NCI-H1417 (cell line): ENCODE data around the gene ZCCHC24.
A peak's percentile ranks its signal among the peaks of the same experiment; 100 is the strongest.

Experiments
- DNase-seq, 3 experiments: peaks; one replicate each; lab custom pipeline; 2025; lab: John Stamatoyannopoulos, UW

ZCCHC24 gene

GRCh38 chr10:79410315-79411094, 34.9 kb downstream of the ZCCHC24 start:
- no peak for DNase-seq

GRCh38 chr10:79409726-79410085, 35.7 kb downstream of the ZCCHC24 start:
- DNase-seq: no peak

GRCh38 chr10:79409038-79409725, 36.2 kb downstream of the ZCCHC24 start:
- no peak for DNase-seq

- no peak for DNase-seq
Observed at GRCh38 chr10:79407811-79408795, 37.3 kb downstream of the ZCCHC24 start.

GRCh38 chr10:79407423-79407796, 38.0 kb downstream of the ZCCHC24 start:
- no peak for DNase-seq

GRCh38 chr10:79406683-79407422, 38.6 kb downstream of the ZCCHC24 start:
- peak in 1 of 3 experiments; percentile 10 for DNase-seq

- no peak for DNase-seq
Observed at GRCh38 chr10:79405995-79406515, 39.4 kb downstream of the ZCCHC24 start.

GRCh38 chr10:79405221-79405994, 40.0 kb downstream of the ZCCHC24 start:
- DNase-seq: peak in 2 of 3 experiments; percentile 24 to 27

- no peak for DNase-seq
Observed at GRCh38 chr10:79404690-79405131, 40.7 kb downstream of the ZCCHC24 start.

- no peak for DNase-seq
Observed at GRCh38 chr10:79404231-79404609, 41.2 kb downstream of the ZCCHC24 start.

- DNase-seq: peak in 1 of 3 experiments; percentile 9
Observed at GRCh38 chr10:79403441-79404230, 41.8 kb downstream of the ZCCHC24 start.

GRCh38 chr10:79402951-79403350, 42.5 kb downstream of the ZCCHC24 start:
- peak in 1 of 3 experiments; percentile 1 for DNase-seq

GRCh38 chr10:79402625-79402946, 42.8 kb downstream of the ZCCHC24 start:
- no peak for DNase-seq

- DNase-seq: no peak
Observed at GRCh38 chr10:79401015-79401921, 44.2 kb downstream of the ZCCHC24 start.

- peak in 1 of 3 experiments; percentile 7 for DNase-seq
Observed at GRCh38 chr10:79400146-79401004, 45.0 kb downstream of the ZCCHC24 start.

GRCh38 chr10:79399223-79399831, 46.1 kb downstream of the ZCCHC24 start:
- DNase-seq: no peak

GRCh38 chr10:79398642-79399041, 46.8 kb downstream of the ZCCHC24 start:
- no peak for DNase-seq
